Esophagus squamous epithelium (tissue), 4 donors: Measurements from ENCODE around the gene PI4KB.

Source experiments
- POLR2A ChIP-seq, 4 donors: fragments of 450-650 bp; IDR thresholded peaks; one replicate each; pipeline ENCODE4 v1.6.1; 2017; ENCODE audit warnings: antibody characterized with exemption in 4 of 4, mild to moderate bottlenecking in 4 of 4, moderate library complexity in 3 of 4
- TF ChIP-seq, protein P1 (sequence below), 6 experiments: fragments of 450-650 bp in 4 of 6; fragments of 200-600 bp in 2 of 6; sonication (generic) in 2 of 6; IDR thresholded peaks; one replicate each; pipeline ENCODE4 v1.5.1; 2016 to 2019; ENCODE audit warnings: antibody characterized with exemption in 6 of 6, mild to moderate bottlenecking in 4 of 6, moderate library complexity in 4 of 6

DNA sequence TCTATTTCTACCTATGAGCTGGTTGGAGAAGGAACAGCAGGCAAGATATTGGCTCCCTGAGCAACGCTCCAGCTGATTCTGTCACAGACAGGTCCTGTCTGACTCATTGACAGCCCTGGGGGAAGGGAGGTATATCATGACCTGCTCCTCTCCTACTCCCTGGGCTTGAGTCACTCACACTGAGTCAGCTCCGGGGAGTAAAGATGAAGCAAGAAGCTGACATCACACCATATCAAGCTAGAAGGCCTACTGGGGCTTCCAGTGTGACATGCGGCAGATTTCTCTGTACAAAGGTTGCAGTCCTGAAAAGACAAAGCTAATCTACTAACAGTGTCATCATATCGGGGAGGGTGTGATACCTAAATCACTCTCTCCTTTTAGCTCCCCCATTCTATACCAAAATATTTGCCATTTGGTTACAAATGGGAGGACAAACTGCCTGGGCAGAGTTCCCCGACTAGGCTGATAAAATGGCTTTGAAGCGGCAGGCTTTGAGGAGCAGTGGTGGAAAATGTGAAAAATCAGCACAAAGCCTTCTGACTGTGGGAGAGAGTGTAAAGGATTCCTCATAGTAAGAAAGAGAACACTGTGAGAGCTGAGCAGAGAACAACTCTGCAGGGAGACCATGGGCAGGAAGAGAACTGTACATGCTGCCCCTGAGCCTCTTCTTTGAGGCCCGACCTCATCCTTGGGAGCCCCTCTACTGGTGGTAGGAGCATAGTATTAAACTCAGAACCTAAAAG lies 15.5 kb downstream of the PI4KB start:
- TF ChIP-seq, protein P1, sequence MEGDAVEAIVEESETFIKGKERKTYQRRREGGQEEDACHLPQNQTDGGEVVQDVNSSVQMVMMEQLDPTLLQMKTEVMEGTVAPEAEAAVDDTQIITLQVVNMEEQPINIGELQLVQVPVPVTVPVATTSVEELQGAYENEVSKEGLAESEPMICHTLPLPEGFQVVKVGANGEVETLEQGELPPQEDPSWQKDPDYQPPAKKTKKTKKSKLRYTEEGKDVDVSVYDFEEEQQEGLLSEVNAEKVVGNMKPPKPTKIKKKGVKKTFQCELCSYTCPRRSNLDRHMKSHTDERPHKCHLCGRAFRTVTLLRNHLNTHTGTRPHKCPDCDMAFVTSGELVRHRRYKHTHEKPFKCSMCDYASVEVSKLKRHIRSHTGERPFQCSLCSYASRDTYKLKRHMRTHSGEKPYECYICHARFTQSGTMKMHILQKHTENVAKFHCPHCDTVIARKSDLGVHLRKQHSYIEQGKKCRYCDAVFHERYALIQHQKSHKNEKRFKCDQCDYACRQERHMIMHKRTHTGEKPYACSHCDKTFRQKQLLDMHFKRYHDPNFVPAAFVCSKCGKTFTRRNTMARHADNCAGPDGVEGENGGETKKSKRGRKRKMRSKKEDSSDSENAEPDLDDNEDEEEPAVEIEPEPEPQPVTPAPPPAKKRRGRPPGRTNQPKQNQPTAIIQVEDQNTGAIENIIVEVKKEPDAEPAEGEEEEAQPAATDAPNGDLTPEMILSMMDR (IDR thresholded peaks at IDR 0.05), result no peak
- TF ChIP-seq POLR2A (IDR thresholded peaks at IDR 0.05), result no peak
